Measurements from ENCODE around the gene NEK9.

NEK9 gene

DNA sequence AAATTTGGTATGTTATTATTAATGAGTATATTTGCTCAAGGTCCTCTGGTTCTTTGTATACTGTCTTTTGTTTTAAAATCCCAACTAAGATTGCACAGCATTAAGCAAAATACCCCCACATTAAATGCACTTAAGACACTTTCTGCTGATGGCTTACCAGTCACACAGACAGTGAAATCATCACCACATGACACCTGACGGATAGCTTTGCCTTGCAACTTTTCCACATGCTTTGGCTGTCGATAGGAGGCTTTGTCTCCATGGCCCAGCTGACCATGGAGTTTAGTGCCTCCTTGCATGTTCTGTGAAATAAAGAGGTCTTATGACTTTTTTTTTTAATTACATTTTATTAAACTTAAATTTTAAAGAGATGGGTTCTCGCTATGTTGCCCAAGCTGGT lies 19.7 kb downstream of the NEK9 start:
- Histone ChIP-seq H3K9me3 (ENCODE audit: control insufficient read depth, low read length) (no peaks in the 10 kb centered on the region), H3K36me3 (ENCODE audit: control insufficient read depth, insufficient read depth, low read length) (peaks cover 89% of the 10 kb centered on the region), H3K4me3 (ENCODE audit: extremely low read depth, insufficient read depth, low read length, poor library complexity, severe bottlenecking) (no peak overlapping the region), H3K4me1 (ENCODE audit: control insufficient read depth, insufficient read depth, low read length, poor library complexity, severe bottlenecking) (no peaks in the 10 kb centered on the region), H3K27ac (ENCODE audit: low read depth, low read length, severe bottlenecking) (no peak overlapping the region)
- 100% methylated on average over 1 of the region's 3 CpGs; no CpG with 5 or more reads in 1 of the 2 experiments for WGBS, 2 experiments (ENCODE audit: insufficient coverage in 2 of 2)

DNA sequence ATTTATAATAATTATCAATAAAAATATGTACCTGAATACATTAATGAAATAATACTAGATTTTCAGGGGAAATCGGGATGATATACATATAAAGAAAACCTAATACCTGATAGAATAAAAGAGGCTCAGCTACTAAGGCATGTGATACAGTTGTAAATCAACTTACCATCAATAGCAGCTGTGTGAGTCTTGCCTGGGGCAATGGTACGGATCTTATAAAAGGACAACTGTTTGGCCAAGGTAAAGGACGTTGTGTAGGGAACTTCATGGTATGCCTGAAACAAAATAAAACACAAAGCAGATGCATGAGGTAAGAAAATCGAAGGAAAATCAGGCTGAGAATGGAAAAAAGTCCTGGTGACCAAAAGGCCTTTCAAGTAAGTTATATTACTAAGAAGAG lies 25.4 kb downstream of the NEK9 start:
- Histone ChIP-seq H3K4me3 (ENCODE audit: extremely low read depth, insufficient read depth, low read length, poor library complexity, severe bottlenecking) (no peak overlapping the region), H3K27ac (ENCODE audit: low read depth, low read length, severe bottlenecking) (no peak overlapping the region), H3K36me3 (ENCODE audit: control insufficient read depth, insufficient read depth, low read length) (peaks cover 80% of the 10 kb centered on the region), H3K4me1 (ENCODE audit: control insufficient read depth, insufficient read depth, low read length, poor library complexity, severe bottlenecking) (no peaks in the 10 kb centered on the region), H3K9me3 (ENCODE audit: control insufficient read depth, low read length) (no peaks in the 10 kb centered on the region)
- 100% methylated on average over 2 to 3 of the region's 4 CpGs for WGBS, 2 experiments (ENCODE audit: insufficient coverage in 2 of 2)

DNA sequence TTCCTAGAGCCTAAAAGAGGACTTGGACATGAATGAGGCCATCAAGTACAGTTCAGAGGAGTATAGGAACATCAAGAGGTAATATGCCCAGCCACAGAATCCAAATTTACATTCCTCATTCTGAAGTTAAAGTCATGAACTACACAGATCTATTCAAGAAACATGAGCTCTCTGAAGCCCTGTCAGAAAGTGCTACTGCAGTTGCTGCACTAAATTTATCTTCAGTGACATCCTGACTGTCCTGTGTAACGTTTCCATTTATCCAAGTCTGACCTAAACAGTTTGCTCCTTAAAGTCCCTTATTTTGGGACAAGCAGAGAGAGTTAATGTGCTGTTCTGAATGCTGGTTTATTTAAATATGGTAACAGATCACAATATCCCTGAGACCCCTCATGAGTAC lies 28.2 kb downstream of the NEK9 start:
- Histone ChIP-seq H3K36me3 (ENCODE audit: control insufficient read depth, insufficient read depth, low read length) (peaks cover 84% of the 10 kb centered on the region), H3K4me3 (ENCODE audit: extremely low read depth, insufficient read depth, low read length, poor library complexity, severe bottlenecking) (no peak overlapping the region), H3K9me3 (ENCODE audit: control insufficient read depth, low read length) (no peaks in the 10 kb centered on the region), H3K27ac (ENCODE audit: low read depth, low read length, severe bottlenecking) (no peak overlapping the region), H3K4me1 (ENCODE audit: control insufficient read depth, insufficient read depth, low read length, poor library complexity, severe bottlenecking) (no peaks in the 10 kb centered on the region)
- no CpG with 5 or more reads among the region's 1 CpG for WGBS, 2 experiments (ENCODE audit: insufficient coverage in 2 of 2)

DNA sequence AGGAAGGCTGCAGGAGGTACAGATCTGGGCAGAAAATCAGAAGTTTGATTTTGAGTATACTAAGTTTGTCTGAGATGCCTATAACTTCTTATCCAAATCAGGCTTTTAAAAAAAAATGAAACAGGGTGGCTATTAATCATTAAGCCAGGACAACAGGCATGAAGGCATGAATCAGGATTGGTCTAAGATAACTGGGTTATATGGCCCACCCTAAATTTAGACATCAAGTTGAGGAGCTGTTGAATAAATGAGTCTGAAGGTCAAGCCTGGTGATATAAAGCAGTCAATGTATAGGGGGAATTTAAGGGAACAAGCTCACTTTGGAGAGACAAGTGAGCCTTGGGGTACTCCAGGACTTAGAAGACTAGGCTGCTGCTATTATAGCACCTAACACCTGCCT lies 28.6 kb downstream of the NEK9 start:
- no peak overlapping the region for H3K27ac ChIP-seq (ENCODE audit: low read depth, low read length, severe bottlenecking)
- no peaks in the 10 kb centered on the region for H3K9me3 ChIP-seq (ENCODE audit: control insufficient read depth, low read length)
- no peaks in the 10 kb centered on the region for H3K4me1 ChIP-seq (ENCODE audit: control insufficient read depth, insufficient read depth, low read length, poor library complexity, severe bottlenecking)
- peaks cover 85% of the 10 kb centered on the region for H3K36me3 ChIP-seq (ENCODE audit: control insufficient read depth, insufficient read depth, low read length)
- no peak overlapping the region for H3K4me3 ChIP-seq (ENCODE audit: extremely low read depth, insufficient read depth, low read length, poor library complexity, severe bottlenecking)

DNA sequence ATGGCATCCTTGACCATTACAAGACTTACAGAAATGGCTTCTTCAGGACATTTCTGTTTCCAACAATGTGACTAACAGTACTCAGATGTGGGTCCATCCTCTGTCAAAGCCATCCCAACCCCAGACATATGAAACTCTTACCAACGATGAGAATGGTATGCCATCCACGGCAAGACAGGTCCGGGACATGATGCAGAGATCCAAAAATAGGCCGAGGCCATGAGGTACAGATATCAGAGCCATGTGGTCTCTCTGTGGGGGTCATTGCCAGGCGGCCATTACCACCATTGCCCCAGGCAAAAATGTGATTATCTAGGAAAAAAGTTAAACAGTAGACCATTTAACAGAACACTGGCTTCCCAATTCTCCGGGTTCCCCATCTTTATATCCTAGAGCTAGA lies 29.9 kb downstream of the NEK9 start:
- no peak overlapping the region for H3K4me3 ChIP-seq (ENCODE audit: extremely low read depth, insufficient read depth, low read length, poor library complexity, severe bottlenecking)
- no peak overlapping the region for H3K27ac ChIP-seq (ENCODE audit: low read depth, low read length, severe bottlenecking)
- peaks cover 87% of the 10 kb centered on the region for H3K36me3 ChIP-seq (ENCODE audit: control insufficient read depth, insufficient read depth, low read length)
- H3K9me3 ChIP-seq (ENCODE audit: control insufficient read depth, low read length): no peaks in the 10 kb centered on the region
- H3K4me1 ChIP-seq (ENCODE audit: control insufficient read depth, insufficient read depth, low read length, poor library complexity, severe bottlenecking): no peaks in the 10 kb centered on the region
- 87 to 98% methylated on average over 5 of the region's 6 CpGs for WGBS, 2 experiments (ENCODE audit: insufficient coverage in 2 of 2)

DNA sequence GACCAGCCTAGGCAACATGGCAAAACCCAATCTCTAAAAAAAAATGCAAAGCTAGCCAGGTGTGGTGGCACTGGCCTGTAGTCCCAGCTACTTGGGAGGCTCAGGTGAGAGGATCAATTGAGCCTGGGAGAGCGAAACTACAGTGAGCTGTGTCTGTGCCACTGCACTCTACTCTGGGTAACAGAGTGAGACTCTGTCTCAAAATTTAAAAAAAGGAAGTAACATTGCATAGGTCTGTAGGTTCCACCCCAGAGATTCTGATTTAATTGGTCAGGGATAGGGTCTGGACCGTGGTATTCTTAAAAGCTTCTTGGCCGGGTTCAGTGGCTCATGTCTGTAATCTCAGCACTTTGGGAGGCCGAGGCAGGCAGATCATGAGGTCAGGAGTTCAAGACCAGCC lies 31.2 kb downstream of the NEK9 start:
- Histone ChIP-seq H3K27ac (ENCODE audit: low read depth, low read length, severe bottlenecking) (no peak overlapping the region), H3K9me3 (ENCODE audit: control insufficient read depth, low read length) (no peaks in the 10 kb centered on the region), H3K4me3 (ENCODE audit: extremely low read depth, insufficient read depth, low read length, poor library complexity, severe bottlenecking) (no peak overlapping the region), H3K36me3 (ENCODE audit: control insufficient read depth, insufficient read depth, low read length) (peaks cover 87% of the 10 kb centered on the region), H3K4me1 (ENCODE audit: control insufficient read depth, insufficient read depth, low read length, poor library complexity, severe bottlenecking) (no peaks in the 10 kb centered on the region)
- 83 to 96% methylated on average over 3 of the region's 4 CpGs for WGBS, 2 experiments (ENCODE audit: insufficient coverage in 2 of 2)

DNA sequence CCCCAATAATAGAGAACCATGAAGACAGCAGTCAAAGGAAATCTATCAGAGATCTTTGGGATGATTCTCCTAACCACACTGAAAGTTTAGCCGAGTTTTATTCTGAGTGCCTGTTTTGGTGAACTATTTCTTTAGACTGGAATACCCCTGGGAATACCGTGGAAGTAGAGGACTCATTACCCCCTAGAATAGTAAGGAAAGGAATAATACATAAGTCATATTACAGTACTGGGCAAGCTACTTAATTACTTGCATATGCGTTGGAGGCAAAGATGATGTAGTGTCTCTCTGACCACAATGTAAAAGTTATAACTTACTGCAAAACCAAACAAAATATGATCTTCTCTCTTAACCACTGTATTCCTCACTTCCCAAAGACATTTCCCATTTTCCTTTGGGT lies 32.0 kb downstream of the NEK9 start:
- Histone ChIP-seq H3K36me3 (ENCODE audit: control insufficient read depth, insufficient read depth, low read length) (peaks cover 85% of the 10 kb centered on the region), H3K4me1 (ENCODE audit: control insufficient read depth, insufficient read depth, low read length, poor library complexity, severe bottlenecking) (no peaks in the 10 kb centered on the region), H3K4me3 (ENCODE audit: extremely low read depth, insufficient read depth, low read length, poor library complexity, severe bottlenecking) (no peak overlapping the region), H3K27ac (ENCODE audit: low read depth, low read length, severe bottlenecking) (no peak overlapping the region), H3K9me3 (ENCODE audit: control insufficient read depth, low read length) (no peaks in the 10 kb centered on the region)
- WGBS, 2 experiments (ENCODE audit: insufficient coverage in 2 of 2): 100% methylated on average over 1 of the region's 3 CpGs; no CpG with 5 or more reads in 1 of the 2 experiments

DNA sequence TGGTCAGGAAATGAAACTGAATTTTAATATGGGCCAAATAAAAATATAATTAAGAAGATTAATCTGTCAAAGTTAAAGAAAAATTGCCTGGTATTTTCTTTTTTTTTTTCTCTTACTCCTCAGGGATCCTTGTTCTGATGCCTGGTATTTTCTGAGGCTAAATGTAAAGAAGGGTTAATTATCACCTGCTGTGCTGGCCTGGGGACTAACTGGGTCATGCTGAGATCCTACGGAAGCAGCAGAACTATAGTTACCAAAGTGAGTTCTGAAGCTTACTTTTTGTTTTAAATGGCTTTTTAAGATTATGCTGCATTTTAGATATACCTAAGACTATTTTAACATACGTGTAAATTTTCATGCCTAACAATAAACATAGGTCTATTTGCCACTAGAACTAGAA lies 34.1 kb downstream of the NEK9 start:
- H3K36me3 ChIP-seq (ENCODE audit: control insufficient read depth, insufficient read depth, low read length): peaks cover 79% of the 10 kb centered on the region
- 63% methylated on average over 1 of the region's 2 CpGs; no CpG with 5 or more reads in 1 of the 2 experiments for WGBS, 2 experiments (ENCODE audit: insufficient coverage in 2 of 2)
- no peak overlapping the region for H3K4me3 ChIP-seq (ENCODE audit: extremely low read depth, insufficient read depth, low read length, poor library complexity, severe bottlenecking)
- no peak overlapping the region for H3K27ac ChIP-seq (ENCODE audit: low read depth, low read length, severe bottlenecking)
- no peaks in the 10 kb centered on the region for H3K4me1 ChIP-seq (ENCODE audit: control insufficient read depth, insufficient read depth, low read length, poor library complexity, severe bottlenecking)
- no peaks in the 10 kb centered on the region for H3K9me3 ChIP-seq (ENCODE audit: control insufficient read depth, low read length)

DNA sequence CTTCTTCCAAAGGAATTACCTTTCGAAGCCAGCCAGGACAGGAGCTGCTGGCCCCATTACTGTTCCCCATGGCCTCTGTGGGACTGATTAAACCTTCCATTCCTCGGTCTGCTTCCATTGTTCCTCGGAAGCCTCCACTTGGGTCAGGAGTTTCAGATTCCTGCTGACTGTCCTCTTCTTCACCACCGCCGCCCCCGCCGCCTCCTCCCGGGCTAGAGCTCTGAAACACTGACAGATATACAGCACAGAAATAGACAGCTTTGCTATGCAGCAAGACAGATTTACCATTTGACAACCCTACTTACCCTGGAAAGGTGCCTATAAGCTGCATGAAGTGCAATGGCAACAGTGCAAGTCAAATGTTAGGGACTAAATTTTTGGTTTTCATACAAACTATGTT lies 35.6 kb downstream of the NEK9 start:
- H3K9me3 ChIP-seq (ENCODE audit: control insufficient read depth, low read length): no peaks in the 10 kb centered on the region
- no peak overlapping the region for H3K27ac ChIP-seq (ENCODE audit: low read depth, low read length, severe bottlenecking)
- WGBS, 2 experiments (ENCODE audit: insufficient coverage in 2 of 2): 78 to 86% methylated on average over 5 to 8 of the region's 8 CpGs
- no peak overlapping the region for H3K4me3 ChIP-seq (ENCODE audit: extremely low read depth, insufficient read depth, low read length, poor library complexity, severe bottlenecking)
- H3K4me1 ChIP-seq (ENCODE audit: control insufficient read depth, insufficient read depth, low read length, poor library complexity, severe bottlenecking): no peaks in the 10 kb centered on the region
- H3K36me3 ChIP-seq (ENCODE audit: control insufficient read depth, insufficient read depth, low read length): peaks cover 79% of the 10 kb centered on the region

DNA sequence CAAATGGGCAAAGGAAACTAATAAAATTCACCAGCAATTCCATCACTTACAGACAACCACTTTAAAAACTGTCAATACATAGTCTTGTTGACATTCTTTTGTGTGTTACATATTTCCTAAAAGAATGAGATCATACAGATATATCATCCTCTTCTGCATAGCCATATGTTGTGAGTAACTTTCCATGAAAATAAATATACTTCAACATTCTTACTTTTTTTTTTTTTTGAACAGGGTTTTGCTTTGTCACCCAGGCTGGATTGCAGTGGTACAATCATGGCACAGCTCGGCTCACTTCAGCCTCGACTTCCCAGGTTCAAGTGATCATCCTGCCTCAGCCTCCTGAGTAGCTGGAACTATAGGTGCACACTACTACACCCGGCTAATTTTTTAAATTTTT lies 36.5 kb downstream of the NEK9 start:
- Histone ChIP-seq H3K27ac (ENCODE audit: low read depth, low read length, severe bottlenecking) (no peak overlapping the region), H3K4me1 (ENCODE audit: control insufficient read depth, insufficient read depth, low read length, poor library complexity, severe bottlenecking) (no peaks in the 10 kb centered on the region), H3K4me3 (ENCODE audit: extremely low read depth, insufficient read depth, low read length, poor library complexity, severe bottlenecking) (no peak overlapping the region), H3K9me3 (ENCODE audit: control insufficient read depth, low read length) (no peaks in the 10 kb centered on the region), H3K36me3 (ENCODE audit: control insufficient read depth, insufficient read depth, low read length) (peaks cover 78% of the 10 kb centered on the region)
- WGBS, 2 experiments (ENCODE audit: insufficient coverage in 2 of 2): 96 to 97% methylated on average over 3 of the region's 3 CpGs

DNA sequence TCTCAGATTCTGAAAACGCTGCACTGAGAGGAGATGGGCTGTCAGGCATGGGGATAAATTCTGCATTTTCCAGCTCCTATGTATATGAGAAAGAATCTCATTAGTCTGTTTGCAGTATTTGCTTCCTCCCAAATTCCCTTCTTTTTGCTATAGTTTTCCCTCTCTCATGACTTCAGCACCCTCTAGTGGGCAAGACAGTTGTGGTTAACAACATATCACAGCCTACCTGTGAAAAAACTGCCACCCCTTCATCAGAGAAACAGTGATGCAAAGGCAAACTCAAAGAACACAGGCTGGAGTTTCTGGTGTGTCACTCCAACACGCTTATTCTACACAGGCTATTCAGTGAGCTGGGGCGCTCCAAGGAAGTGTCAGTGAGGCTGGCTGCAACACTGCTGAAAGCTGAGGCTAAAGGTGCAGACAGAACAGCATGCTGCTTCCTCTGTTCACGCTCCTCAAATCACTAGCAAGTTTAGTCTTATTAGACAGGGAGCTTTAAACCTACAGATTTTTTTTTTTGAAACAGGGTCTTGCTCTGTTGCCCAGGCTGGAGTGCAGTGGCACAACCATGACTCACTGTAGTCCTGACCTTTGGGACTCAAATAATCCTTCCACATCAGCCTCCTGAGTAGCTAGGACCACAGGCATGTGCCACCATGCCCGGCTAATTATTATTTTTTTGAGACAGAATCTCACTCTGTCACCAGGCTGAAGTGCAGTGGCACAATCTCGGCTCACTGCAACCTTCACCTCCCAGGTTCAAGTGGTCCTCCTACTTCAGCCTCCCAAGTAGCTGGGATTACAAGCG lies 38.1 kb downstream of the NEK9 start:
- WGBS, 2 experiments (ENCODE audit: insufficient coverage in 2 of 2): 61 to 81% methylated on average over 4 to 6 of the region's 7 CpGs
- Histone ChIP-seq H3K9me3 (ENCODE audit: control insufficient read depth, low read length) (no peaks in the 10 kb centered on the region), H3K36me3 (ENCODE audit: control insufficient read depth, insufficient read depth, low read length) (peaks cover 78% of the 10 kb centered on the region), H3K4me3 (ENCODE audit: extremely low read depth, insufficient read depth, low read length, poor library complexity, severe bottlenecking) (no peak overlapping the region), H3K4me1 (ENCODE audit: control insufficient read depth, insufficient read depth, low read length, poor library complexity, severe bottlenecking) (no peaks in the 10 kb centered on the region), H3K27ac (ENCODE audit: low read depth, low read length, severe bottlenecking) (no peak overlapping the region)

Measured in mesodermal cell (in vitro differentiated cells).